ENCODE results near the gene CDH11.

- TF ChIP-seq POLR2AphosphoS5 (IDR thresholded peaks at IDR 0.05; ENCODE audit: low read depth, low read length), result no peak
- TF ChIP-seq FOXP2 (optimal IDR thresholded peaks at IDR 0.05; ENCODE audit: borderline replicate concordance, extremely low read depth, extremely low read length, insufficient read depth), result no peak
- no peak for TF ChIP-seq TAF1 (IDR thresholded peaks at IDR 0.05; ENCODE audit: borderline replicate concordance, insufficient read depth, low read length)
- no peak for TF ChIP-seq REST (IDR thresholded peaks at IDR 0.05; ENCODE audit: insufficient read depth in 1 of 2, low read depth in 2 of 2, low read length in 2 of 2)
- TF ChIP-seq SIN3A (IDR thresholded peaks at IDR 0.05; ENCODE audit: borderline replicate concordance, insufficient read depth, low read length), result no peak
Measured at GRCh38 chr16:65077181-65077580, 44.7 kb downstream of the CDH11 start.

Data from PFSK-1 (cell line).